ENCODE results near the gene NCF4.

GRCh38 chr22:36856792-36857135, 4.0 kb upstream of the NCF4 start:
- TF ChIP-seq CTCF (conservative IDR thresholded peaks at IDR 0.05; ENCODE audit: low read depth, low read length) (no peak), EZH2 (IDR thresholded peaks at IDR 0.05; ENCODE audit: borderline replicate concordance, low read depth, low read length, poor library complexity, severe bottlenecking) (no peak)
